ENCODE results near the gene FKBP15.

DNA sequence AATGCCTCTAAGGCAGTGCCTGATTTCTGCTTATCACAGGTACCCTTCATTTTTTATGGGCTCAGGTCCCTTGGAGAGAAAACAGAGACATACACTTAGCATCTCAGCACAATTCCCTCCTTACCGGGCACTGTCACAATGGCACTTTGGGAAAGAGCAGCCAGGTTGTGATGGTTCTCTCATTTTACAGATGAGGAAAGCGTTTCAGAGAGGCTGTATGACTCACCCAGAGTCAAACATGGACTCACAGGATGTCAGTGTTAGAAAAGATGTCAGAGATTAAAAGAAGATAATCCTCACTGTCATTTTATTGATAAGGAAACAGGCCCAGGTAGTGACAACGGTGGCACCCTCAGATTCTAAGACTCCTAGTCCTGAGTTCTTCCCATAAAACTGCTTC lies 82.3 kb downstream of the FKBP15 start:
- no peak for TF ChIP-seq POLR2A (IDR thresholded peaks at IDR 0.05)
- TF ChIP-seq, protein P1, sequence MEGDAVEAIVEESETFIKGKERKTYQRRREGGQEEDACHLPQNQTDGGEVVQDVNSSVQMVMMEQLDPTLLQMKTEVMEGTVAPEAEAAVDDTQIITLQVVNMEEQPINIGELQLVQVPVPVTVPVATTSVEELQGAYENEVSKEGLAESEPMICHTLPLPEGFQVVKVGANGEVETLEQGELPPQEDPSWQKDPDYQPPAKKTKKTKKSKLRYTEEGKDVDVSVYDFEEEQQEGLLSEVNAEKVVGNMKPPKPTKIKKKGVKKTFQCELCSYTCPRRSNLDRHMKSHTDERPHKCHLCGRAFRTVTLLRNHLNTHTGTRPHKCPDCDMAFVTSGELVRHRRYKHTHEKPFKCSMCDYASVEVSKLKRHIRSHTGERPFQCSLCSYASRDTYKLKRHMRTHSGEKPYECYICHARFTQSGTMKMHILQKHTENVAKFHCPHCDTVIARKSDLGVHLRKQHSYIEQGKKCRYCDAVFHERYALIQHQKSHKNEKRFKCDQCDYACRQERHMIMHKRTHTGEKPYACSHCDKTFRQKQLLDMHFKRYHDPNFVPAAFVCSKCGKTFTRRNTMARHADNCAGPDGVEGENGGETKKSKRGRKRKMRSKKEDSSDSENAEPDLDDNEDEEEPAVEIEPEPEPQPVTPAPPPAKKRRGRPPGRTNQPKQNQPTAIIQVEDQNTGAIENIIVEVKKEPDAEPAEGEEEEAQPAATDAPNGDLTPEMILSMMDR (IDR thresholded peaks at IDR 0.05): no peak
